GM19328 (cell line): ENCODE data around the gene SEC16A.

Experiments used
- ATAC-seq: cut with Tn5 transposase; IDR thresholded peaks from one replicate; pipeline ENCODE4 v1.9.1; 2021; ENCODE audit warnings: mild to moderate bottlenecking, moderate library complexity; ENCODE audit not compliant: unreplicated experiment

The SEC16A gene

DNA sequence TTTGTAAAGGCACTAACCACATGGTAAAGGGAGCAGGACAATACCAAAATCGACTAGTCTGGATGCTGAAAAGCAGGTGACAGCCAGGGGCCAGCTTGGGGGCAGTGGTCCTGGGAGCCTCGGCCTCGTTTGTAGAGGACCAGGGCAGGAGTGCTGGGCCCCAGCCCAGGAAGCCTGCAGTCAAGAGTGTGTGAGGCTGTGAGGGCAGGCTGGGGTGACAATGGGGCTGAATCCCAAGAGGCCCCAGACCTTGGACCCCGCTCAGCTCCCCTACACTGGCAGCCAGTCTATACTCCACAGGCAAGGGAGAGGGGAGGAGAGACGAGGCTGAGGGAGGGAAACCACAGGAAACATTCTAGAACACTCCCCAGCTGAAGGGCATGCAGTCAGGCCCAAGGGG is 40.6 kb downstream of the SEC16A start:
- ATAC-seq = no peak

- no peak for ATAC-seq
Measured at GRCh38 chr9:136441681-136442245, 41.1 kb downstream of the SEC16A start.

DNA sequence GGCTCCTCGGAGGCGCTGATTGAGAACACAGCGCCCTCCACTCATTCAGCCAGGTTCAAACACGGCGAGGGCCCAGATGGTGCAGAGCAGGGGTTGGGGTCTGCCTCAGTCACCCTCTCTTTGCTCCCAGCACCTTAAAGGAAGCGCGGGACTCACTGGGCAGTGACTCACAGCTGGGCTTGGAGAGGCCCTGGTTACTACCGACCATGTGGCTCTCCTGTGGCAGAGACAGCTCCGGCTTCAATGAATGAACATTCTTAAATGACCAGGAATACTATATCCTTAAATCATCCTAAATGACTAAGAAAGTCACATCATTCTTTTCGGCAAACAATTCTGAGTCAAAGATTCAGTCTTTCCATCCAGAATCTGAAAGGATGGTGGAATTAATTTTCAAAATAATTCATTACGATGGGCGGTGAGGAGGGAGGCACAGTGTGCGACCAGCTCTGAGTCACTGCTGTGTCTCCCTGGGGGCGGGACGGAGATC is 41.6 kb downstream of the SEC16A start:
- ATAC-seq = no peak

DNA sequence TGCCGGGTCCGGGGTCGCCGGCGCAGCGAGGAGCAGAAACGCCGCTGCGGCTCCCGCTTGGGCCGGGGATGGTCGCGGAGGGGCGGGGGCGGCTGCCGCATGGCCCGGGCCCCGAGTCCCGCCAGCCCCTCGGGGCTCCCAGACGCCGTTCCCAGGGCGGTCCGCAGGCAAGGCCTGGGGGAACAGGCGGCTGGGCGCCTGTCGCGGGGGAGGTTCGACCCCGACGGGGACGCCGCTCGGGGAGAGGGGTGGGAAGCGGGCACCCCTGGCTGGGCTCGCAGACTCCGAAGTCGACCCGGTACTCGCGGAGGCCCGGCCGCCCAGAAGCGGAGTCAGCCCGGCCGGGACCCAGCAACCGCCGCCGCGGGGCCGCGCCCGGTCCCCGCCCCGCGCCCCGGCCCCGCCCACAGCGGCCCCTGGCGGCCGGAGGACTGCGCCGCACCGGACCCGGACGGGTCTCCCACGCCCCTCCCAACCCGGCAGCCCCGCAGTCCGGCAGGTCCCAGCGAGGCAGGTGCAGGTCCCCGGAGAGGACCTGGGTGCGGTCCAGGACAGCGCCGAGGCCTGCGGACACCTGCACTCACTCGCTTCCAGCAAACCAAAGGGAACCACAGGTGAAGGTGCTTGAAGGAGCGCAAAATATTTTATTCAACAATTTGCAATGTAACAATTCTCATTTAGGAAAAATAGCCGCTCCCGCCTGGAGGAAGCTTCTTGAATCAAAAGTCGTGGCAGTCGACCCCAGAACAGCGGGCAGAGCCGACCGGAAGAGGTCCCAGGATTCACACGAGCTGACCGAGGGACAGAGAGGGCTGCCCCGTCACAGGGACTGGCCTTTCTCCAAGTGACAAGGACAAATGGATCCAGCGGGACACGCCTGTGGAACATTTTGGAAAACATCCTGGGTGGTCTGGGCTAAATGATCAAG is 43.1 kb downstream of the SEC16A start, which contains the start of gene INPP5E:
TSS of gene INPP5E (minus strand) at position 365 of the 928 bp plus-strand sequence. CDS start 426 bp downstream, outside the sequence.
- ATAC-seq = peak; percentile 51

GRCh38 chr9:136438548-136439480 is 44.0 kb downstream of the SEC16A start:
- peak; percentile 31 for ATAC-seq

GRCh38 chr9:136437839-136438547 is 44.8 kb downstream of the SEC16A start:
- ATAC-seq = no peak

DNA sequence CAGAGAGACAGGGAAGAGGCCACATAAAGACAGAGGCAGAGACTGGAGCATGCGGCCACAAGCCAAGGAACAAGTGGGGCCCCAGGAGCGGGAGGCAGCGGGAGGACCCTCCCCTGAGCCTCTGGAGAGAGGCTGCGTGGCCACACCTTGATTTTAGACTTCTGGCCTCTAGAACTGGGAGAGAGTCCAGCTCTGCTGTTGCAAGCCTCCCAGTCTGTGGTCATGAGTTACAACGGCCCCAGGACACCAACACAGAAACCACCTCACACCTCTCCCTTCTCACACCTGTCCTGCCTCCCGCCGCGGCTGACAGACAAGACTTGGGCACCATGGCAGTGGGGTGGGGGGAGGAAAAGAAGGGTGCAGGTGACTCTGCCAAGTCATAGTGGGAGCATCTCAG is 45.4 kb downstream of the SEC16A start:
- no peak for ATAC-seq

- no peak for ATAC-seq
Measured at GRCh38 chr9:136436055-136436634, 46.7 kb downstream of the SEC16A start.

- ATAC-seq = no peak
Measured at GRCh38 chr9:136434580-136435169, 48.2 kb downstream of the SEC16A start.

DNA sequence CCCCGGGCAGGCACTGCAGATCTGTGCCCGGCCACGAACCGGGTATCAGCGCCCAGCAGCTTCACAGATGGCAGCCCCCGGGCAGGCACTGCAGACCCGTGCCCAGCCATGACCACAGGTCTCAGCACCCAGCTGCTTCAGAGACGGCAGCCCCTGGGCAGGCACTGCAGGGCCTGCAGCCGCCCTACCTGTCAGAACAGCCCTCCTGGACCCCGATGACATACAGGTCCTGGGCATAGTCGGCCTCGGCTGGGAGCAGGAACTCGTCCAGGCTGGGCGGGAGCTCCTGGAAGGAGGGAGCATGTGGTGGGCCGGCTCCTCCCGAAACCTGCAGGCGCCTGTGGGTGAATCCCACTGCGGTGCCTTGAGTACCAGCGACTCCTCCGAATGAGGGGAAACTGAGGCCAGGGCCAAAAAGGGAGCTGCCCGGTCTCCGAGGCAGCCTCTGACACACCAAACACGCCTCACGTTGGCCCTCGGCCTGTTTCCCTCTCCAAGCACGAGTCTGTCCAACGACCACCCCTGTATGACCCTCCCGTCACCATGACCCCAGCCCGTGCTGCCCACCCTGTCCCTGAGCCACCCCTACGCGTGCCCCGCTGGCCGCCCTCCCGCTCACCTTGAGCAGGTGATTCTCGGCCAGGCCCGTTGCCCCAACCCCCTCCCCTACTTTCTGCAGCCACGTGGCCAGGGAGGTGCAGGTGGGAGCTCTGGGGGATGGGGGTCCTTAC is 48.8 kb downstream of the SEC16A start:
- no peak for ATAC-seq

DNA sequence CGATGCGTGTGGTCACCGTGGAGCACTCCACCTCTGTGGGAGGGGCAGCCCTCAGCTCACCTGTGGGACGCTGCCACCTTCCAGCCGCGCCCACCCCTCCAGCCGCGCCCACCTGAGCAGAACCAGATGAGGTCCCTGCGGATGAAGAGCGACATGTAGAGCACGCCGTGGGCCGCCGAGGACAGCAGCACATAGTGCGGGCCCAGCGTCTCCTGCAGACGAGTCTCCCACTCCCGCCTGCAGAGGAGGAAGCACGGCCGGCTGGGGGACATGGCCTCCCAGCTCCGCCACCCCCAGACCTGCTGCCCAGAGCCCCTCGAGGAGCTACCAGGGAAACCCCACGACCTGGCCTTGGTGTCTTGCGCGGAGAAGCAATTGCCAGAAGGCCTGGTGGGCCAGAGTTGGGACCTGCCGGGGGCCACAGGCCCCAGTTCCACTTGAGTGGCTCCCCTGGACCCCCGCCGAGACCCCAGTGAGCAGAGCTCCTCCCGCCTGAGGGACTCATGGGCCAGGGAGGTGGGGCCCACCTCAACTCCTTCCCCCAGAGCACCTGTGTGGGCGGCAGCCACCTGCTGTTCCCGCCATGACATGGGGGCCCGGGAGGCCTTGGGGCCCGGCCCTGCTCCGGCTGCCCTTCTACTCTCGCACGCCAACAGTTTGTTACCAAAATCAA is 49.7 kb downstream of the SEC16A start:
- no peak for ATAC-seq

GRCh38 chr9:136432591-136432990 is 50.2 kb downstream of the SEC16A start:
- ATAC-seq = no peak

- no peak for ATAC-seq
Measured at GRCh38 chr9:136431782-136432350, 51.0 kb downstream of the SEC16A start.

DNA sequence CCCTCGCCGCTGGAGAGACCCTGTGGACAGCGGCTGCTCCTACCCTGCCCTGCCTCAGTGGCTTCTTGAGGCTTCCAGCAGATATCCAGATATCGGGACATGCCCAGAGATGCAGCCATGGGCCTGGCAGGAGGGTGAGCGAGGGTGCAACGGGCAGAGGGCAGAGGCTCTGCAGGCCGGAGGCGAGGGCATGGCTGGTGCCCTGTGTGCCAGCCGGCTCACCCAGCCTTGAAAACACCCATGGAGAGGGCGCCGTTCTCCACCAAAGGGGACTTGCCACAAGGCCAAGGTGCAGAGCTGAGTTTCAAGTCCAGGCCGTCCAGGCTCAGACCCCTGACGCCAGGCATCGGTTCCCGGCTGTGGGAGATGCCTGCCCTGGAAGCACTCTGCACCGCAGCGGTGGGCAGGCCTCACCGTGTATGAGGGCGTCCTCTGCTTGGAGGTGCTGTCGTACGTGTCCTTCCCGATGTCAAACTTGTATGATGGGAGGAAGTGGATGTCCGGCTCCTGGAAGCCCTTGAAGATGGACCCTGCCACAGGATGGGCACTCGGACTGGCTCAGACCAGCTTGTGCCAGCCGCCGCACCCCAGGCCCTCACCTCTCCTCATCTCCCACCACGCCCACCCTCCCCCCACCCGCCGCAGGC is 52.1 kb downstream of the SEC16A start:
- ATAC-seq = no peak

DNA sequence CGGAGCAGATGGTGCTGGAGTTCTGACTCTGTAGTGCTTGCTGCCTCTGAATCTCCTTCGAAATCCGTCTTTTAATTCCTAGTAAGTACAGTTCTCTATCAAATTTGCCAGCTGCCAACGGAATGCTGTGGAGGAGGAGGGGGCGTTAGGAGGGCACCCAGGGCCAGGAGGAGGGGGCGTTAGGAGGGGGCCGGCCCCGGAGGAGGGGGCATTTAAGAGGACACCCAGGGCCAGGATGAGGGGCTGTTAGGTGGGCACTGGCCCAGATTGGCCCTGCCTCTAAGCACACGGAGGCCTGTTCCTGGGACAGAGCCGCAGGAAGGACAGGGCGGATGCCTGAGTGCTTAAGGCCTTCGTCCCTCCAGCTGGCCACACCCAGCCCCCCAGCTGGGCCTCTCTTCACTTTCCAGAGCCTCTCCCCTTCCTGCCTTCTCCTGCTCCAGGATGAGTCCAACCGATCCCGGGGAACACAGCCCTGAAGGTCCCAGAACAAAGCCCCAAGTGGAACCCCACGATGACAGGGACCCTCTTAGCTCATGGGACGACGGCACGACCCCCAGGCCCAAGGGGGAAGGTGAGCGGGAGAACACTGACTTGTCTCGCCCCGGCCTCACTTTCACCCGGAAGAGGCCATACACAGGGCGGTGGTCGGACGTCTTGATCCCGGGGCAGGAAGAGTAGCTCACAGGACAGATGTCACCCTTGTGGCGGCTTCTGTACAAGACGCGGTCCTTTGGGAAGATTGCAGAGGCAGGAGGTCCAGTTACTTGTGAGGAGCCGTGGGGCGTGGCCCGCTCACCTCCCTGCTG is 53.0 kb downstream of the SEC16A start:
- no peak for ATAC-seq

DNA sequence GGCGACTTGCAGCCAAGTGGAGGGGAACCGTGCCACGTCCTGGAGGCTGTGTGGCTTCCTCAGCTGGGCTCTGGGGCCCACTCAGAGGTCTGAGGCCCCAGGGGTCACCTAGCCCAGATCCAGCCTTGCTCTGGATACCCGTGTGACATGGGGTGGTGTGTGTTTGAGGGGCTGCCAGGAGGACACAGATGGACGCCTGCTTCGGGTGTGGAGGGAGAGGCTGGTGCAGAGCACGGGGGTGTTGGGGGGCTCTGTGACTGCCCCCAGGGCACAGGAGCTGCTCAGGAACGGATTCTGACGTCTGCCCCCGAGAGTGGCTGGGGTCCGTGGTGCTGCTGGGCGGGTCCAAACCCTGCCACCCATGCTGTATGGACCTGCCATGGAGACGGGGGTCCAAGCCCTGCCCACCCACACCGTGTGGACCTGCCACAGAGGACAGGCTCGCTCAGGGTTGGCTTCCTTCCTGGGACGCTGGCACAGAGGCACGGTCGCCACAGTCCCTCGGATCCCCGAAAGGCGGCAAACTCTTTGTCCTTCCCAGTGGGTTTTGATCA is 53.7 kb downstream of the SEC16A start:
- no peak for ATAC-seq
